GM19324 (cell line): ENCODE data around the gene DHRS11.

ENCODE experiments used
- ATAC-seq: cut with Tn5 transposase; IDR thresholded peaks from one replicate; pipeline ENCODE4 v1.9.1; 2021; ENCODE audit warnings: mild to moderate bottlenecking, moderate library complexity; ENCODE audit not compliant: unreplicated experiment, low FRiP score

The DHRS11 gene

GRCh38 chr17:36643086-36643685 lies 51.5 kb downstream of the DHRS11 start:
- ATAC-seq: no peak

- ATAC-seq: no peak
Observed at GRCh38 chr17:36645422-36645821, 53.7 kb downstream of the DHRS11 start.

- no peak for ATAC-seq
Observed at GRCh38 chr17:36647636-36648035, 56.0 kb downstream of the DHRS11 start.

- no peak for ATAC-seq
Observed at GRCh38 chr17:36650096-36650775, 58.6 kb downstream of the DHRS11 start.
